ENCODE data around the gene BYSL.

Gene BYSL

GRCh38 chr6:41920921-41921711, at the start of gene BYSL, which contains the start of gene MED20:
Gene BYSL (plus strand): TSS chr6:41921499. CDS start chr6:41921563, 64 bp downstream.
Gene MED20 (minus strand): TSS chr6:41921139. CDS start chr6:41921018, 121 bp downstream.
- DNase-seq (ENCODE audit: low read depth in 3 of 3), result peak; percentile 91 to 93 (median 92)

- no peak for DNase-seq (ENCODE audit: low read depth in 3 of 3)
Measured at GRCh38 chr6:41871691-41872090, 49.6 kb upstream of the BYSL start.

GRCh38 chr6:41872147-41872546, 49.2 kb upstream of the BYSL start:
- no peak for DNase-seq (ENCODE audit: low read depth in 3 of 3)

- no peak for DNase-seq (ENCODE audit: low read depth in 3 of 3)
Measured at GRCh38 chr6:41874741-41875140, 46.6 kb upstream of the BYSL start.

- no peak for DNase-seq (ENCODE audit: low read depth in 3 of 3)
Measured at GRCh38 chr6:41877051-41877680, 44.1 kb upstream of the BYSL start.

GRCh38 chr6:41878246-41878645, 43.1 kb upstream of the BYSL start:
- no peak for DNase-seq (ENCODE audit: low read depth in 3 of 3)

GRCh38 chr6:41878961-41879405, 42.3 kb upstream of the BYSL start:
- DNase-seq (ENCODE audit: low read depth in 3 of 3), result no peak

GRCh38 chr6:41881506-41881905, 39.8 kb upstream of the BYSL start:
- no peak for DNase-seq (ENCODE audit: low read depth in 3 of 3)

- DNase-seq (ENCODE audit: low read depth in 3 of 3), result no peak
Measured at GRCh38 chr6:41884957-41885356, 36.3 kb upstream of the BYSL start.

GRCh38 chr6:41885930-41886329, 35.4 kb upstream of the BYSL start:
- no peak for DNase-seq (ENCODE audit: low read depth in 3 of 3)

- DNase-seq (ENCODE audit: low read depth in 3 of 3), result no peak
Measured at GRCh38 chr6:41887331-41887751, 34.0 kb upstream of the BYSL start.

GRCh38 chr6:41892921-41893564, 28.3 kb upstream of the BYSL start:
- DNase-seq (ENCODE audit: low read depth in 3 of 3), result no peak

- peak in 1 of 3 experiments; percentile 1 for DNase-seq (ENCODE audit: low read depth in 3 of 3)
Measured at GRCh38 chr6:41894366-41895299, 26.7 kb upstream of the BYSL start.

GRCh38 chr6:41895300-41896233, 25.7 kb upstream of the BYSL start, which contains the start of gene USP49:
Gene USP49 (minus strand): TSS chr6:41895375. CDS start chr6:41806983, 88,392 bp downstream.
- DNase-seq (ENCODE audit: low read depth in 3 of 3), result peak; percentile 83 to 93 (median 87)

GRCh38 chr6:41896281-41896680, 25.0 kb upstream of the BYSL start:
- no peak for DNase-seq (ENCODE audit: low read depth in 3 of 3)

GRCh38 chr6:41900861-41901260, 20.4 kb upstream of the BYSL start:
- no peak for DNase-seq (ENCODE audit: low read depth in 3 of 3)

GRCh38 chr6:41901882-41902519, 19.3 kb upstream of the BYSL start:
- peak in 2 of 3 experiments; percentile 27 to 46 for DNase-seq (ENCODE audit: low read depth in 3 of 3)

GRCh38 chr6:41909727-41910126, 11.6 kb upstream of the BYSL start:
- no peak for DNase-seq (ENCODE audit: low read depth in 3 of 3)

GRCh38 chr6:41914343-41914742, 7.0 kb upstream of the BYSL start:
- no peak for DNase-seq (ENCODE audit: low read depth in 3 of 3)
